ENCODE data around the gene GET4. TPM values are rescaled to one million over a fixed set of nuclear protein-coding genes. Genes with fewer than 3 reads are reported as not detected.

Gene GET4
- total and polyA plus RNA-seq, 2 of the 13 experiments (the other 11 are each of a cell fraction or from before 2014, with no cell fraction given), result 28.2 to 35.2 TPM

- TF ChIP-seq, protein P1, sequence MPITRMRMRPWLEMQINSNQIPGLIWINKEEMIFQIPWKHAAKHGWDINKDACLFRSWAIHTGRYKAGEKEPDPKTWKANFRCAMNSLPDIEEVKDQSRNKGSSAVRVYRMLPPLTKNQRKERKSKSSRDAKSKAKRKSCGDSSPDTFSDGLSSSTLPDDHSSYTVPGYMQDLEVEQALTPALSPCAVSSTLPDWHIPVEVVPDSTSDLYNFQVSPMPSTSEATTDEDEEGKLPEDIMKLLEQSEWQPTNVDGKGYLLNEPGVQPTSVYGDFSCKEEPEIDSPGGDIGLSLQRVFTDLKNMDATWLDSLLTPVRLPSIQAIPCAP (CRISPR knock-in tag; IDR thresholded peaks at IDR 0.05; ENCODE audit: low read depth), result peak; percentile 52; the same call in 1 of the 2 replicates
- TF ChIP-seq ZNF570 (CRISPR knock-in tag; IDR thresholded peaks at IDR 0.05; ENCODE audit: borderline replicate concordance) (no peak), SP1 (IDR thresholded peaks at IDR 0.05) (no peak), SP1 (CRISPR knock-in tag; IDR thresholded peaks at IDR 0.05) (peak; percentile 98), ZNF225 (CRISPR knock-in tag; IDR thresholded peaks at IDR 0.05) (no peak), ZNF431 (CRISPR knock-in tag; IDR thresholded peaks at IDR 0.05; ENCODE audit: borderline replicate concordance, low read depth) (no peak; the same call in 1 of the 2 replicates), TOE1 (CRISPR knock-in tag; IDR thresholded peaks at IDR 0.05) (no peak; the same call in 1 of the 2 replicates), MAFK (conservative IDR thresholded peaks at IDR 0.05 in 1 of 2, IDR thresholded peaks at IDR 0.05 in 1 of 2; ENCODE audit: low read length in 2 of 2) (no peak), BORCS8-MEF2B (CRISPR knock-in tag; IDR thresholded peaks at IDR 0.05) (peak; percentile 61; the same call in 1 of the 2 replicates), MYC (CRISPR knock-in tag; IDR thresholded peaks at IDR 0.05; ENCODE audit: borderline replicate concordance) (peak; percentile 92), MAFG (CRISPR knock-in tag; IDR thresholded peaks at IDR 0.05) (no peak), JUNB (CRISPR knock-in tag; IDR thresholded peaks at IDR 0.05; ENCODE audit: borderline replicate concordance) (no peak), ATRX (CRISPR knock-in tag; IDR thresholded peaks at IDR 0.05; ENCODE audit: borderline replicate concordance) (no peak)
- TF ChIP-seq, protein P2, sequence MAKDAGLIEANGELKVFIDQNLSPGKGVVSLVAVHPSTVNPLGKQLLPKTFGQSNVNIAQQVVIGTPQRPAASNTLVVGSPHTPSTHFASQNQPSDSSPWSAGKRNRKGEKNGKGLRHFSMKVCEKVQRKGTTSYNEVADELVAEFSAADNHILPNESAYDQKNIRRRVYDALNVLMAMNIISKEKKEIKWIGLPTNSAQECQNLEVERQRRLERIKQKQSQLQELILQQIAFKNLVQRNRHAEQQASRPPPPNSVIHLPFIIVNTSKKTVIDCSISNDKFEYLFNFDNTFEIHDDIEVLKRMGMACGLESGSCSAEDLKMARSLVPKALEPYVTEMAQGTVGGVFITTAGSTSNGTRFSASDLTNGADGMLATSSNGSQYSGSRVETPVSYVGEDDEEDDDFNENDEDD (CRISPR knock-in tag; IDR thresholded peaks at IDR 0.05; ENCODE audit: borderline replicate concordance), result peak; percentile 89; the same call in 1 of the 2 replicates
- TF ChIP-seq, protein P3, sequence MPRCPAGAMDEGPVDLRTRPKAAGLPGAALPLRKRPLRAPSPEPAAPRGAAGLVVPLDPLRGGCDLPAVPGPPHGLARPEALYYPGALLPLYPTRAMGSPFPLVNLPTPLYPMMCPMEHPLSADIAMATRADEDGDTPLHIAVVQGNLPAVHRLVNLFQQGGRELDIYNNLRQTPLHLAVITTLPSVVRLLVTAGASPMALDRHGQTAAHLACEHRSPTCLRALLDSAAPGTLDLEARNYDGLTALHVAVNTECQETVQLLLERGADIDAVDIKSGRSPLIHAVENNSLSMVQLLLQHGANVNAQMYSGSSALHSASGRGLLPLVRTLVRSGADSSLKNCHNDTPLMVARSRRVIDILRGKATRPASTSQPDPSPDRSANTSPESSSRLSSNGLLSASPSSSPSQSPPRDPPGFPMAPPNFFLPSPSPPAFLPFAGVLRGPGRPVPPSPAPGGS (CRISPR knock-in tag; IDR thresholded peaks at IDR 0.05), result peak; percentile 51; the same call in 1 of the 2 replicates
- TF ChIP-seq, protein P4, sequence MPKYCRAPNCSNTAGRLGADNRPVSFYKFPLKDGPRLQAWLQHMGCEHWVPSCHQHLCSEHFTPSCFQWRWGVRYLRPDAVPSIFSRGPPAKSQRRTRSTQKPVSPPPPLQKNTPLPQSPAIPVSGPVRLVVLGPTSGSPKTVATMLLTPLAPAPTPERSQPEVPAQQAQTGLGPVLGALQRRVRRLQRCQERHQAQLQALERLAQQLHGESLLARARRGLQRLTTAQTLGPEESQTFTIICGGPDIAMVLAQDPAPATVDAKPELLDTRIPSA (CRISPR knock-in tag; IDR thresholded peaks at IDR 0.05; ENCODE audit: borderline replicate concordance), result 0 out of 2 replicates have a peak, but pooled peaks have one; percentile 22
- TF ChIP-seq, protein P5, sequence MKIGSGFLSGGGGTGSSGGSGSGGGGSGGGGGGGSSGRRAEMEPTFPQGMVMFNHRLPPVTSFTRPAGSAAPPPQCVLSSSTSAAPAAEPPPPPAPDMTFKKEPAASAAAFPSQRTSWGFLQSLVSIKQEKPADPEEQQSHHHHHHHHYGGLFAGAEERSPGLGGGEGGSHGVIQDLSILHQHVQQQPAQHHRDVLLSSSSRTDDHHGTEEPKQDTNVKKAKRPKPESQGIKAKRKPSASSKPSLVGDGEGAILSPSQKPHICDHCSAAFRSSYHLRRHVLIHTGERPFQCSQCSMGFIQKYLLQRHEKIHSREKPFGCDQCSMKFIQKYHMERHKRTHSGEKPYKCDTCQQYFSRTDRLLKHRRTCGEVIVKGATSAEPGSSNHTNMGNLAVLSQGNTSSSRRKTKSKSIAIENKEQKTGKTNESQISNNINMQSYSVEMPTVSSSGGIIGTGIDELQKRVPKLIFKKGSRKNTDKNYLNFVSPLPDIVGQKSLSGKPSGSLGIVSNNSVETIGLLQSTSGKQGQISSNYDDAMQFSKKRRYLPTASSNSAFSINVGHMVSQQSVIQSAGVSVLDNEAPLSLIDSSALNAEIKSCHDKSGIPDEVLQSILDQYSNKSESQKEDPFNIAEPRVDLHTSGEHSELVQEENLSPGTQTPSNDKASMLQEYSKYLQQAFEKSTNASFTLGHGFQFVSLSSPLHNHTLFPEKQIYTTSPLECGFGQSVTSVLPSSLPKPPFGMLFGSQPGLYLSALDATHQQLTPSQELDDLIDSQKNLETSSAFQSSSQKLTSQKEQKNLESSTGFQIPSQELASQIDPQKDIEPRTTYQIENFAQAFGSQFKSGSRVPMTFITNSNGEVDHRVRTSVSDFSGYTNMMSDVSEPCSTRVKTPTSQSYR (CRISPR knock-in tag; IDR thresholded peaks at IDR 0.05; ENCODE audit: borderline replicate concordance), result peak; percentile 31; the same call in 1 of the 2 replicates
- TF ChIP-seq, protein P6, sequence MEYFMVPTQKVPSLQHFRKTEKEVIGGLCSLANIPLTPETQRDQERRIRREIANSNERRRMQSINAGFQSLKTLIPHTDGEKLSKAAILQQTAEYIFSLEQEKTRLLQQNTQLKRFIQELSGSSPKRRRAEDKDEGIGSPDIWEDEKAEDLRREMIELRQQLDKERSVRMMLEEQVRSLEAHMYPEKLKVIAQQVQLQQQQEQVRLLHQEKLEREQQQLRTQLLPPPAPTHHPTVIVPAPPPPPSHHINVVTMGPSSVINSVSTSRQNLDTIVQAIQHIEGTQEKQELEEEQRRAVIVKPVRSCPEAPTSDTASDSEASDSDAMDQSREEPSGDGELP (IDR thresholded peaks at IDR 0.05; ENCODE audit: borderline replicate concordance, low read depth), result peak; percentile 42; the same call in 1 of the 2 replicates
Observed at GRCh38 chr7:876077-876971, at the start of gene GET4 (continued).

All from HepG2 (cell line).